Bronchial epithelial cell (primary cell): Measurements from ENCODE around the gene RNF180. TPM values are rescaled to one million over a fixed set of nuclear protein-coding genes. Genes with fewer than 3 reads are reported as not detected.

Experiments
- DNase-seq: peaks from one replicate; pipeline ENCODE4 v3.0.0-alpha.2; 2010; ENCODE audit warnings: low read depth
- FAIRE-seq: peaks from 2 replicates; lab custom pipeline; 2011; peaks lifted over from hg19 to GRCh38; lab: Jason Lieb, UNC
- H3K27me3 ChIP-seq: 2 replicates; pipeline ENCODE4 v1.5.1; 2011; ENCODE audit warnings: low read length; ENCODE audit not compliant: control insufficient read depth, insufficient read depth
- H3K36me3 ChIP-seq: 2 replicates; pipeline ENCODE4 v1.5.1; 2011; ENCODE audit warnings: low read length; ENCODE audit not compliant: control insufficient read depth, insufficient read depth
- H3K4me3 ChIP-seq: 2 replicates; pipeline ENCODE4 v1.5.1; 2011; ENCODE audit warnings: mild to moderate bottlenecking, low read depth, low read length, control low read depth
- total RNA-seq: library from RNA; depleted of rRNA; stranded (reverse); fragments of >200 nt; gene quantifications from 2 replicates; pipeline ENCODE4 v1.2.1, GENCODE V29; 2014
- TF ChIP-seq, protein P1 (sequence below): IDR thresholded peaks from 2 replicates; pipeline ENCODE4 v1.5.1; 2011; ENCODE audit warnings: mild to moderate bottlenecking, moderate library complexity, low read length, control low read depth, inconsistent platforms; ENCODE audit not compliant: insufficient read depth, severe bottlenecking

Gene RNF180, protein sequence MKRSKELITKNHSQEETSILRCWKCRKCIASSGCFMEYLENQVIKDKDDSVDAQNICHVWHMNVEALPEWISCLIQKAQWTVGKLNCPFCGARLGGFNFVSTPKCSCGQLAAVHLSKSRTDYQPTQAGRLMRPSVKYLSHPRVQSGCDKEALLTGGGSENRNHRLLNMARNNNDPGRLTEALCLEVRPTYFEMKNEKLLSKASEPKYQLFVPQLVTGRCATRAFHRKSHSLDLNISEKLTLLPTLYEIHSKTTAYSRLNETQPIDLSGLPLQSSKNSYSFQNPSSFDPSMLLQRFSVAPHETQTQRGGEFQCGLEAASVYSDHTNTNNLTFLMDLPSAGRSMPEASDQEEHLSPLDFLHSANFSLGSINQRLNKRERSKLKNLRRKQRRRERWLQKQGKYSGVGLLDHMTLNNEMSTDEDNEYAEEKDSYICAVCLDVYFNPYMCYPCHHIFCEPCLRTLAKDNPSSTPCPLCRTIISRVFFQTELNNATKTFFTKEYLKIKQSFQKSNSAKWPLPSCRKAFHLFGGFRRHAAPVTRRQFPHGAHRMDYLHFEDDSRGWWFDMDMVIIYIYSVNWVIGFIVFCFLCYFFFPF
- total RNA-seq, result 3.6 and 4.5 TPM in 2 replicates

DNA sequence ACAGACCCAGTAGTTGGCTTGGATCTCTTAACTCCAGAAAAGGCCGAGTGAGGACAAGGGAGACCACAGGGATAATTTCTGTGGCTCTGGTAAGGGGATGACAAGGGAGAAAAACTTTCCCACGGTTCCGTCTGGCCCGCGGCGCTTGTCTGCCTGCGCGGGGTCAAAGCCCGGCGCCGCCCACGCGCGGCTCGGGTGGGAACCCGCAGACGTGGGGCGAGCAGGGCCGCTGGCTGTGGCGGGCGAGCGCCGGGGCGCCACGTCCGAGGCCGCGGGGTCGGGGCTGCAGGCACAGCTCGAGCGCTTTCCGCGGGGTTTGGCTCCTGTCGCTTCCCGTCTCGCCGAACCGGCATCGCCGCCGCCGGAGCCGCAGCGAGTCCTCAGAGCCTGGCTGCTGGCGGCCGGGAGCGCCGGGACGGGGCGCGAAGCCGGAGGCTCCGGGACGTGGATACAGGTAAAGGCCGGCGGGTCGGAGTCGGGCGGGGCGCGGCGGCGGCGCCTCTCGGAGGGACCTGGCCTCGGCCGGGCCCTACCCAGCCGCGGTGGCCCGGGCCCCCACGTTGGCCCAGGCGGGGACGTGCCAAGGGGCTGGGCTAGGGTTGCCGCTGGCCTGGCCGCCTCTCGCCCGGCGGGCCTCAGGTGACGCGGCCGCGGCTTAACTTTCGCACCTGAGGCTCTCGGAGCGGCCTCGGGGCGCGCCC is at the start of gene RNF180:
RNF180 (plus strand) TSS at position 344 of the 701 bp plus-strand sequence. CDS start 34,965 bp downstream, outside the sequence.
- peak within 1 kb of the TSS; percentile 62 for H3K4me3 ChIP-seq
- no peaks in the 10 kb centered on the region for H3K27me3 ChIP-seq
- peak; percentile 26 for DNase-seq
- TF ChIP-seq, protein P1, sequence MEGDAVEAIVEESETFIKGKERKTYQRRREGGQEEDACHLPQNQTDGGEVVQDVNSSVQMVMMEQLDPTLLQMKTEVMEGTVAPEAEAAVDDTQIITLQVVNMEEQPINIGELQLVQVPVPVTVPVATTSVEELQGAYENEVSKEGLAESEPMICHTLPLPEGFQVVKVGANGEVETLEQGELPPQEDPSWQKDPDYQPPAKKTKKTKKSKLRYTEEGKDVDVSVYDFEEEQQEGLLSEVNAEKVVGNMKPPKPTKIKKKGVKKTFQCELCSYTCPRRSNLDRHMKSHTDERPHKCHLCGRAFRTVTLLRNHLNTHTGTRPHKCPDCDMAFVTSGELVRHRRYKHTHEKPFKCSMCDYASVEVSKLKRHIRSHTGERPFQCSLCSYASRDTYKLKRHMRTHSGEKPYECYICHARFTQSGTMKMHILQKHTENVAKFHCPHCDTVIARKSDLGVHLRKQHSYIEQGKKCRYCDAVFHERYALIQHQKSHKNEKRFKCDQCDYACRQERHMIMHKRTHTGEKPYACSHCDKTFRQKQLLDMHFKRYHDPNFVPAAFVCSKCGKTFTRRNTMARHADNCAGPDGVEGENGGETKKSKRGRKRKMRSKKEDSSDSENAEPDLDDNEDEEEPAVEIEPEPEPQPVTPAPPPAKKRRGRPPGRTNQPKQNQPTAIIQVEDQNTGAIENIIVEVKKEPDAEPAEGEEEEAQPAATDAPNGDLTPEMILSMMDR, result no peak
- H3K36me3 ChIP-seq, result no peaks in the 10 kb centered on the region
- FAIRE-seq, result no peak

DNA sequence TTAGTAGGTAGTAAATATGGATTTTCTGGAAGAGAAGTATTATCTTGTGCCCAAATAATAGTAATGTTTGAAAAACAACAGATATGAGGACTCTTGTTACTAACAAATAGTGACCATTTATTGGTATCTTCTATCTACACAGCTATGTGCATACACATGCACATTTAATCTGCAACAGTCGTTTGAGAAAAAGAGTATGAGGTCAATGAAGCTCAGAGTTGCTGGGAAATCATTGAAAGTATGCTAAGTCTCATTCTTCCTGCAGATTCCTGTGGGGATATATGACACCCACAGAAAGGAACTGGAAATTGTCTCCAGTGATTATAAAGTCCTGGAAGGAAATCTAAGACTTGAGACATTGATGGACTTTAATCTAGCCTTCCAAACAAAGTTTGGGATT is 40.1 kb upstream of the RNF180 start:
- TF ChIP-seq, protein P1, result no peak
- FAIRE-seq, result no peak

DNA sequence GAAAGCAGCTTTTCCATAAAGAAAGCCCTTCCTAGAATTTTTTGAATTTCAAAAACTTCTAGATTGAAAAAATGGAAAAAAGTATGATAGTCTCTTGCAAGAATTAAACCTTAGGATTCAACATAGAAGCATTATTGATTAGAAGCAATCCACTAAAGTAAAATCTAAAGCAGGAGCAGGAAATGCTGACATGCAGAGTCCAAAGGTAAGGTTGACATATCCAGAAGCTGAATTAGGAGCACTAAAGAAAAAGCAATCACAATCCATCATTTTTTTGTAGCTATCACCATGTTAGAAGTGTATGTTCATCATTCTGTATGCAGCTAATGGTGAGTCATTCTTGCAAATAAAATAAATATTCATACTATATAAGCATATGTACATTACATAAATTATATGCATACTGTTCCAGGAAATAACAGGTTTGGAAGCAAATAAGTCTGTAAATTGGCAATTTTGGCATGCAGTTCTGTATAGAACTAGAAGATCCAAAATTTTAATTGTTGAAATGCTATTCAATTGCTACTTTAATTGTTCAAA is 39.4 kb upstream of the RNF180 start:
- Histone ChIP-seq H3K27me3 (no peaks in the 10 kb centered on the region), H3K36me3 (no peaks in the 10 kb centered on the region), H3K4me3 (no peak overlapping the region)
- TF ChIP-seq, protein P1, result no peak
- DNase-seq, result no peak
- FAIRE-seq, result no peak

More for the DNA sequence above, 40.1 kb upstream of the RNF180 start:
- H3K4me3 ChIP-seq, result no peak overlapping the region
- H3K27me3 ChIP-seq, result no peaks in the 10 kb centered on the region
- no peak for DNase-seq
- no peaks in the 10 kb centered on the region for H3K36me3 ChIP-seq

DNA sequence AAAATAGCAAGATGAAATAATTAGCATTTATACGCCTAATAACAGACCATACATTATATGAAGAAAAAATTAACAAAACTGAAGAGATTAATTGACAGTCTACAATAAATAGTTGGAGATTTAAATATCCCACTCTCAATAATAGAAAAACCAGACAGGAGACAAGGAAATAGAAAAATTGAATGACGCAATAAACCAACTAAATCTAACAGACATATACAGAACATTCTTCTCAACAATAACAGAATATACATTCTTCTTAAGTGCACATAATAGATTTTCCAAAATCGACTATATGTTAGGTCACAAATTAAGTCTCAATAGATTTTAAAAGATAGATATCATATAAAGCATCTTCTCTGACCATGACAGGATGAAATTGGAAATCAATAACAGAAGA is 25.6 kb upstream of the RNF180 start:
- H3K27me3 ChIP-seq, result no peaks in the 10 kb centered on the region
- DNase-seq, result no peak
- H3K4me3 ChIP-seq, result no peak overlapping the region
- TF ChIP-seq, protein P1, result no peak
- no peaks in the 10 kb centered on the region for H3K36me3 ChIP-seq
- FAIRE-seq, result no peak

DNA sequence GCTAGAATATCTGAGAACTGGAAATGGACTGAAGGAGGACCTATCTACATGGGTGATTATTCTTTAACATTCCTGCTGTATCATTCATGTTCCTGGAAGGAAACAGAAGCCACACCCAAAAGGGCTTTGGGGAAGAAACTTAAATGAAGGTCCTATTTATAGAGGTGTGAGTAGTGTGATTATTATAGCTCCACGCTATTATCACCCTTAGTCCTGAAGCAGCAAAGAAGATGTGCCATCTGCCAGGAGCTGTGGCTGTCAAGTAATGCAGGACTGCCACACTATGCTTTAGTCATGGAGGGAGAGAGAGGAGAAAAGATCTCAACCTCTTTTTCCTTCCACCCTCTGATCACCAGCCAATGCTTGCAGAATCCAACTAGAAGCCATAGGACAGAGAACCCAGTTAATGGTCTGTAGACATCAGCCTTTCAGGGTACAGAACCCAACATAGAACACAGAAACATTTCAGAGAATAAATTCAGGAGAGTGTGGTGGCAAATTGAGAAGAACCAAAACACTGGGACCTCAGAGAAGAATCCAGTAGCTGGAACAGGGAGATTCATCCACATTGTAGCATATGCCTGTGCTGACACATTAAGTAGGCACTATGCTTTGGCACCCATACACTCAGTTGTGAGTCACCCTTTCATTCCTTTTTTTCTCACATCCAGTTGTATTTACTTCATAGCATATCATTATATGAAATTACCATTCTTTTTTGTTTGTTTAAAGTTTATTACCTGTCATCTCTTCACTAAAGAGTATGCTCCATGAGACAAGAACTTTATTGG is 21.0 kb upstream of the RNF180 start:
- Histone ChIP-seq H3K27me3 (no peaks in the 10 kb centered on the region), H3K4me3 (no peak overlapping the region), H3K36me3 (no peaks in the 10 kb centered on the region)
- DNase-seq (peak; percentile 91), FAIRE-seq (no peak)
- TF ChIP-seq, protein P1, result no peak
